ENCODE results near the gene ATOSB.
"Not testable (repeated sequence)": the region's sequence is repeated elsewhere in the genome, so short reads cannot be mapped to it uniquely, and the experiment has no call there.

ATOSB gene

GRCh38 chr9:35115680-35116538 lies at the start of gene ATOSB:
Gene ATOSB (minus strand): TSS chr9:35115862. CDS start chr9:35108274, 7,588 bp downstream.
- peak; percentile 89 for DNase-seq (ENCODE audit: low spot score)

DNA sequence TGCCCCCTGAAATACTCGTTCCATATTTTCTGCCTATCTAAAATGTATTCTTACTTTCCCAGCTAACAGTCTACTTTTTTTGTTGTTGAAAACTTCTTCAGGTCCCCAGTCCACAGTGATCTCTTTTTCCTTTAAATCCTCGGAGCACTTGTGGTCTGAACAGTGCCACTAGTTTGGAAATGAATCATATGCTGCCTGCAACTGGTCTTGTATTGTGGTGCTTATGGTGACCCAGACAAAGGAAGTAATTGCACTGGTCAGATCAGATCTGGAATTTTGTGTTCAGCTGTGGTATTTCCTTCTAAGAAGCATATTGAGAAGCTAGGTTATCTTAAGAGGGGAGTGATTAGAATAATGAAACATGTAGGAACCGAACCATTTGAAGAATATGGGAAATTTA lies 49.0 kb upstream of the ATOSB start:
- no peak for TF ChIP-seq CTCF (IDR thresholded peaks at IDR 0.05; ENCODE audit: extremely low read depth, missing control alignments)
- no peak for DNase-seq (ENCODE audit: low spot score)

More at GRCh38 chr9:35115680-35116538, at the start of gene ATOSB:
- no peak for TF ChIP-seq CTCF (IDR thresholded peaks at IDR 0.05; ENCODE audit: extremely low read depth, missing control alignments)

GRCh38 chr9:35163413-35163812 lies 47.8 kb upstream of the ATOSB start:
- DNase-seq (ENCODE audit: low spot score): no peak
- TF ChIP-seq CTCF (IDR thresholded peaks at IDR 0.05; ENCODE audit: extremely low read depth, missing control alignments): no peak

GRCh38 chr9:35162605-35163315 lies 47.1 kb upstream of the ATOSB start:
- TF ChIP-seq CTCF (IDR thresholded peaks at IDR 0.05; ENCODE audit: extremely low read depth, missing control alignments): no peak
- DNase-seq (ENCODE audit: low spot score): no peak

- TF ChIP-seq CTCF (IDR thresholded peaks at IDR 0.05; ENCODE audit: extremely low read depth, missing control alignments): no peak
- DNase-seq (ENCODE audit: low spot score): peak; percentile 73
Measured at GRCh38 chr9:35161713-35162604, 46.3 kb upstream of the ATOSB start, which contains the start of gene UNC13B. Gene UNC13B (plus strand): TSS chr9:35162009. CDS start chr9:35162284, 275 bp downstream.

DNA sequence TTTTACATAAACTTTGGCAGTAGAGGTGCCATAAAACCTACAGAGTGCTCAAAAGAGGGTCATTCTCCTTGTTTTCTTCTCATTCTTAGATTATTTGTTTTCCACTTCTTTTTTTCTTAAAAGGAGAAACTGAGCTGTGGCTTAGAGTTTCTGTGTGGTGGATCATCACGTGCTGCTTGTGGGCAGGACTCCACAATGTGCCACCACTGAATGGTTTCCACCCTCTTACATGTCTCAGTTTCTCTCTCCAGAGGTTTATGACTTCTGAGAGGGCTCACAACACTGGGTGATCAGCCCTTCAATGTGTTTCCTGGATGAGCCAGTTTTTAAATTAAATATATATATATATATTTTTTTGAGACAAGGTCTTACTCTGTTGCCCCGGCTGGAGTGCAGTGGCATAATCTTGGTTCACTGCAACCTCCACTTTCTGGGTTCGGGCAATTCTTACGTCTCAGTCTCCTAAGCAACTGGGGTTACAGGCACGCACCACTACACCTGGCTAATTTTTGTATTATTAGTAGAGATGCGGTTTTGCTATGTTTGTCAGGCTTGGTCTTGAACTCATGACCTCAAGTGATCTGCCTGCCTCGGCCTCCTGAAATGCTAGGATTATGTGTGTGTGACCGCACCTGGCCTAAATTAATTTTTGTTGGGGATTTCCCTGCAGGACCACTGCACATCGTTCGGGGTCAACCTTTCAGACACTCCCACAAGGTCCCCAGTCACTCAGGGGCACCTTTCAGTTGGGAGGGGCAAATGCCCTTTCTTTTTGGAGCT lies 43.0 kb upstream of the ATOSB start:
- DNase-seq (ENCODE audit: low spot score): no peak
- TF ChIP-seq CTCF (IDR thresholded peaks at IDR 0.05; ENCODE audit: extremely low read depth, missing control alignments): no peak

DNA sequence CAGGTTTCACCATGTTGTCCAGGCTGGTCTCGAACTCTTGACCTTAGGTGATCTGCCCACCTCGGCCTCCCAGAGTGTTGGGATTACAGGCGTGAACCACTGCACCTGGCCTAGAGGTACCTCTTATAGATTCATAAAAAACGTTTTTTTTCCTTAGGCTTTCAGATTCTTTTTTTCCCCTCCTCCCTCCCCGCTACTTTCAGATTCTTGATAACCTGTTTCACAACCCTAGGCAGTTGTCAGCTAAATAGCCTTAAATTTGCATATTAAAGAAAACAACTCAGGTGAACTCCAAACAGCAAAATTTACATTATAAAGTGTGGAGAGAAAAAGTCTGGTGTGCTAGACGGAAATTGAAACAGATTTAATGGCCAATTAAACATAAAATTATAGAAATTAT lies 42.2 kb upstream of the ATOSB start:
- DNase-seq (ENCODE audit: low spot score): not testable (repeated sequence)
